Urothelium cell line (cell line): Measurements from ENCODE around the gene PPA1.
A peak's percentile ranks its signal among the peaks of the same experiment; 100 is the strongest.
"Not testable (repeated sequence)": the region's sequence is repeated elsewhere in the genome, so short reads cannot be mapped to it uniquely, and the experiment has no call there.

ENCODE experiments used
- DNase-seq: peaks from one replicate; pipeline ENCODE4 v3.0.0; 2011; ENCODE audit warnings: low spot score, mixed read lengths
- FAIRE-seq: peaks from 2 replicates; lab custom pipeline; 2011; peaks lifted over from hg19 to GRCh38; lab: Jason Lieb, UNC

Gene PPA1

GRCh38 chr10:70233109-70233938 lies at the start of gene PPA1:
PPA1 (minus strand) TSS chr10:70233429; CDS start chr10:70233327, 102 bp downstream.
- peak; percentile 89 for FAIRE-seq

GRCh38 chr10:70281609-70282008 lies 48.4 kb upstream of the PPA1 start:
- no peak for FAIRE-seq
- DNase-seq: no peak

More at GRCh38 chr10:70233109-70233938, at the start of gene PPA1:
- peak; percentile 100 for DNase-seq

- DNase-seq: no peak
These were observed 46.9 kb upstream of the PPA1 start for GRCh38 chr10:70280099-70280498.

GRCh38 chr10:70277396-70278030 lies 44.3 kb upstream of the PPA1 start:
- no peak for DNase-seq
- no peak for FAIRE-seq

More at GRCh38 chr10:70280099-70280498, 46.9 kb upstream of the PPA1 start:
- FAIRE-seq: peak; percentile 32

GRCh38 chr10:70274643-70275042 lies 41.4 kb upstream of the PPA1 start:
- no peak for FAIRE-seq
- no peak for DNase-seq

- DNase-seq (no peak), FAIRE-seq (no peak)
These were observed 39.7 kb upstream of the PPA1 start for GRCh38 chr10:70272925-70273316.

- FAIRE-seq (peak; percentile 23), DNase-seq (no peak)
These were observed 39.0 kb upstream of the PPA1 start for GRCh38 chr10:70271996-70272924.

GRCh38 chr10:70270952-70271351 lies 37.7 kb upstream of the PPA1 start:
- FAIRE-seq (no peak), DNase-seq (no peak)

GRCh38 chr10:70269741-70270140 lies 36.5 kb upstream of the PPA1 start:
- FAIRE-seq (no peak), DNase-seq (no peak)

- no peak for DNase-seq
- FAIRE-seq: no peak
These were observed 35.1 kb upstream of the PPA1 start for GRCh38 chr10:70268376-70268775.

- DNase-seq (peak; percentile 93), FAIRE-seq (no peak)
These were observed 34.1 kb upstream of the PPA1 start for GRCh38 chr10:70267161-70267933.

GRCh38 chr10:70266701-70267100 lies 33.5 kb upstream of the PPA1 start:
- FAIRE-seq (no peak), DNase-seq (no peak)

GRCh38 chr10:70266056-70266455 lies 32.8 kb upstream of the PPA1 start:
- no peak for DNase-seq
- peak; percentile 69 for FAIRE-seq

GRCh38 chr10:70265032-70265689 lies 31.9 kb upstream of the PPA1 start:
- FAIRE-seq: no peak
- DNase-seq: no peak

- DNase-seq: no peak
- no peak for FAIRE-seq
These were observed 27.5 kb upstream of the PPA1 start for GRCh38 chr10:70260734-70261133.

GRCh38 chr10:70260259-70260658 lies 27.0 kb upstream of the PPA1 start:
- FAIRE-seq (no peak), DNase-seq (no peak)

- DNase-seq (no peak), FAIRE-seq (no peak)
These were observed 25.0 kb upstream of the PPA1 start for GRCh38 chr10:70258216-70258615.

GRCh38 chr10:70257816-70258215 lies 24.6 kb upstream of the PPA1 start:
- DNase-seq, FAIRE-seq: not testable (repeated sequence)

- FAIRE-seq (no peak), DNase-seq (no peak)
These were observed 23.2 kb upstream of the PPA1 start for GRCh38 chr10:70256463-70256862.
